Liver (tissue), 9 donors: ENCODE data around the gene PCGF2. TPM values are rescaled to one million over a fixed set of nuclear protein-coding genes. Genes with fewer than 3 reads are reported as not detected.

Experiments used
- DNase-seq: peaks from one replicate; pipeline ENCODE4 v3.0.0-alpha.2; 2017; ENCODE audit warnings: low spot score
- H3K27ac ChIP-seq, 2 donors: one replicate each; pipeline ENCODE4 v1.7.0; 2013; ENCODE audit warnings: inconsistent platforms in 2 of 2, low read length in 2 of 2, control low read depth in 1 of 2, low read depth in 1 of 2, mild to moderate bottlenecking in 1 of 2
- H3K27me3 ChIP-seq, 4 donors: one replicate each; pipeline versions ENCODE4 v1.6.1 to v1.7.0; 2013; ENCODE audit warnings: low read length in 3 of 4, inconsistent platforms in 1 of 4, mild to moderate bottlenecking in 1 of 4, moderate library complexity in 1 of 4; ENCODE audit not compliant: control insufficient read depth in 4 of 4, insufficient read depth in 4 of 4
- H3K36me3 ChIP-seq, 4 donors: one replicate each; pipeline versions ENCODE4 v1.6.1 to v1.7.0; 2013; ENCODE audit warnings: low read length in 3 of 4, mild to moderate bottlenecking in 3 of 4, low read depth in 1 of 4, moderate library complexity in 1 of 4; ENCODE audit not compliant: control insufficient read depth in 4 of 4, insufficient read depth in 3 of 4
- H3K4me1 ChIP-seq, 4 donors: one replicate each; pipeline versions ENCODE4 v1.6.1 to v1.7.0; 2013; ENCODE audit warnings: low read length in 3 of 4, mild to moderate bottlenecking in 3 of 4, moderate library complexity in 1 of 4; ENCODE audit not compliant: control insufficient read depth in 4 of 4, insufficient read depth in 4 of 4
- H3K4me3 ChIP-seq, 3 donors: one replicate each; pipeline versions ENCODE4 v1.6.1 to v1.7.0; 2013; ENCODE audit warnings: low read length in 3 of 3, control low read depth in 1 of 3, low read depth in 1 of 3, mild to moderate bottlenecking in 1 of 3
- H3K9ac ChIP-seq, 2 donors: one replicate each; pipeline ENCODE4 v1.7.0; 2013; ENCODE audit warnings: low read length in 2 of 2, mild to moderate bottlenecking in 2 of 2, moderate library complexity in 2 of 2, control low read depth in 1 of 2, low read depth in 1 of 2
- H3K9me3 ChIP-seq, 4 donors: one replicate each; pipeline versions ENCODE4 v1.6.1 to v1.7.0; 2013; ENCODE audit warnings: low read length in 3 of 4; ENCODE audit not compliant: control insufficient read depth in 4 of 4
- ATF3 ChIP-seq: IDR thresholded peaks from 2 replicates; pipeline ENCODE4 v1.6.1; 2016; ENCODE audit warnings: antibody characterized with exemption
- EGR1 ChIP-seq, 2 donors: IDR thresholded peaks; 2 replicates each; pipeline ENCODE4 v1.6.1; 2016 to 2018; ENCODE audit warnings: antibody characterized with exemption in 2 of 2, low read depth in 2 of 2
- FOXA1 ChIP-seq: IDR thresholded peaks from 2 replicates; pipeline ENCODE4 v1.6.1; 2016; ENCODE audit warnings: antibody characterized with exemption
- GABPA ChIP-seq, 2 donors: IDR thresholded peaks in 1 of 2; conservative IDR thresholded peaks in 1 of 2; 2 replicates each; pipeline ENCODE4 v1.6.1; 2016; ENCODE audit warnings: antibody characterized with exemption in 2 of 2, mild to moderate bottlenecking in 1 of 2, moderate library complexity in 1 of 2
- HNF4A ChIP-seq, 2 donors: conservative IDR thresholded peaks; 2 replicates each; pipeline ENCODE4 v1.6.1; 2016; ENCODE audit warnings: antibody characterized with exemption in 2 of 2, mild to moderate bottlenecking in 2 of 2
- HNF4G ChIP-seq: IDR thresholded peaks from 2 replicates; pipeline ENCODE4 v1.6.1; 2016; ENCODE audit warnings: antibody characterized with exemption
- NR2F2 ChIP-seq: IDR thresholded peaks from 2 replicates; pipeline ENCODE4 v1.6.1; 2016; ENCODE audit warnings: antibody characterized with exemption
- SP1 ChIP-seq: IDR thresholded peaks from 2 replicates; pipeline ENCODE4 v1.6.1; 2018; ENCODE audit warnings: antibody characterized with exemption, mild to moderate bottlenecking
- TAF1 ChIP-seq: conservative IDR thresholded peaks from 2 replicates; pipeline ENCODE4 v1.6.1; 2016; ENCODE audit warnings: antibody characterized with exemption, mild to moderate bottlenecking
- YY1 ChIP-seq: IDR thresholded peaks from 2 replicates; pipeline ENCODE4 v1.6.1; 2016; ENCODE audit warnings: antibody characterized with exemption, mild to moderate bottlenecking
- ZBTB33 ChIP-seq: IDR thresholded peaks from 2 replicates; pipeline ENCODE4 v1.6.1; 2016; ENCODE audit warnings: antibody characterized with exemption
- WGBS: extraction: QIAGEN DNeasy Blood & Tissue Kit; methylation state at CpG from one replicate; pipeline ENCODE4 v1.1.7; 2013; 5-methylcytosine and 5-hydroxymethylcytosine counted together
- polyA plus RNA-seq, 2 donors: library from polyadenylated mRNA; stranded (reverse) in 1 of 2; unstranded in 1 of 2; fragments of 200-250 nt in 1 of 2; fragments of >200 nt in 1 of 2; fragmentation: Nextera tagmentation in 1 of 2; extraction: Ambion mirVana in 1 of 2; gene quantifications; one replicate each; pipeline versions ENCODE4 v1.2.1 to v1.2.3, GENCODE V29; 2013 to 2015
- total RNA-seq, 2 donors: library from RNA; depleted of rRNA; stranded (reverse); fragments of >200 nt; gene quantifications; one replicate each; pipeline ENCODE4 v1.2.3, GENCODE V29; 2014
- TF ChIP-seq, protein P1 (sequence below): IDR thresholded peaks from 2 replicates; pipeline ENCODE4 v1.6.1; 2016; ENCODE audit warnings: antibody characterized with exemption
- TF ChIP-seq, protein P2 (sequence below): fragments of 150-350 bp; IDR thresholded peaks from 2 replicates; pipeline ENCODE4 v1.5.1; 2017; ENCODE audit warnings: improper control_type of control experiment, low read depth, low read length; ENCODE audit not compliant: missing input control
- donor health status: healthy.
- donor health status: healthy.
- donor health status: healthy.
- donor health status: healthy.
- donor health status: healthy.

Gene PCGF2
- total and polyA plus RNA-seq, 4 donors = 1.2 to 3.2 (median 1.8) TPM

DNA sequence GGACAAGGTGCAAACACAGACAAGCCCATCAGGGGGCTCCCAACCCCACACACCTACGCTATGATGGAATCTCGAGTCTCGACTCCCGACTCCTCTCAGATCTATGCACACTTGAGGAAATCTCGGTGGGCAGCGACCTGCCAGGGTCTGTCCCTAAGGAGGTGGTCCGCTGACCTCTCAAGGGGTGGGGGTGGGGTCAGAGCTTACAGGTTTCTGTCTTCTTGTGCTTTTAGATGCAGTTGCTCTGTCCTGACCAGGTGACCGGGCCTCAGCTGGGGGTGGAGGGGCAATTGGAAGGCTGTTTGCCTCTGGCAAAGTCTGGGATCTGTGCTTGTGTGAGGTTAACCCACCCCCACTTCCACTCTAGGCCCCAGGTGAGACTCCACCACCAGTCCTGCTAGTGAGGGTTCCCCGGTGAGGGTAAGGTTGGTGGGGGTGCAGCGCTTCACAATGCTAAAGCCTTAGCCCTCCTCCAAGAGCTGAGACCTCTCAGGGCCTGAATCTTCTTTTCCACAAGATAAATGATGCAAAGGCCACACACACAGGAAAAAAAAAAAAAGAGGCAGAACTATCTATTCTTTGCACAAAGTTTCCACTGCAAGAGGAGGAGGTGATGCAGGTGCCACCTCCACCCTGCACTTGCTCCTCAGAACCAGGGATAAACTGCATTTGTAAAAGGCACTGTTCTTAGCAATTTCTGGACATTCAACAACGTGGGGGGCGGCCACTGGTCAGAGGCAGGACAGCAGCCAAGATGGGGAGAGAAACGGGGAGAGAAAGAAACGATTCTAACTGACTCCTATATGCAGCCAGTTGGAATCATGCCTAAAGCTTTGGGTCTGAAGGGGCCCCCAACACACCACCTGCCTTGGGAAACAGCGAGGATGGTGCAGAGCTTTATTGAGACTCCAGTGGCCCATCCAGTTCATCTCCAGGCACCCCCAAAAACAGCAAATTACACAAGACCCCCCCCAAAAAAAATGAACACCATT is 13.9 kb downstream of the PCGF2 start:
- Histone ChIP-seq H3K9me3 (no peaks in the 10 kb centered on the region), H3K27ac (no peak overlapping the region), H3K36me3 (peaks cover 0 to 2% (median under 1%) of the 10 kb centered on the region in 4 donors), H3K27me3 (no peaks in the 10 kb centered on the region), H3K9ac (no peak overlapping the region), H3K4me1 (peaks cover 13 to 39% (median 25%) of the 10 kb centered on the region in 4 donors), H3K4me3 (no peak overlapping the region)
- TF ChIP-seq YY1 (no peak), ATF3 (no peak), NR2F2 (no peak), GABPA (IDR thresholded peaks at IDR 0.05 in 1 of 2, conservative IDR thresholded peaks at IDR 0.05 in 1 of 2) (no peak), SP1 (no peak), FOXA1 (no peak), HNF4G (no peak), TAF1 (no peak), ZBTB33 (no peak), EGR1 (IDR thresholded peaks at IDR 0.05; ENCODE audit: low read depth in 2 of 2) (no peak)
- TF ChIP-seq, protein P1, sequence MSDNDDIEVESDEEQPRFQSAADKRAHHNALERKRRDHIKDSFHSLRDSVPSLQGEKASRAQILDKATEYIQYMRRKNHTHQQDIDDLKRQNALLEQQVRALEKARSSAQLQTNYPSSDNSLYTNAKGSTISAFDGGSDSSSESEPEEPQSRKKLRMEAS = no peak
- WGBS = 75% methylated on average over 15 of the region's 15 CpGs
- no peak for DNase-seq

DNA sequence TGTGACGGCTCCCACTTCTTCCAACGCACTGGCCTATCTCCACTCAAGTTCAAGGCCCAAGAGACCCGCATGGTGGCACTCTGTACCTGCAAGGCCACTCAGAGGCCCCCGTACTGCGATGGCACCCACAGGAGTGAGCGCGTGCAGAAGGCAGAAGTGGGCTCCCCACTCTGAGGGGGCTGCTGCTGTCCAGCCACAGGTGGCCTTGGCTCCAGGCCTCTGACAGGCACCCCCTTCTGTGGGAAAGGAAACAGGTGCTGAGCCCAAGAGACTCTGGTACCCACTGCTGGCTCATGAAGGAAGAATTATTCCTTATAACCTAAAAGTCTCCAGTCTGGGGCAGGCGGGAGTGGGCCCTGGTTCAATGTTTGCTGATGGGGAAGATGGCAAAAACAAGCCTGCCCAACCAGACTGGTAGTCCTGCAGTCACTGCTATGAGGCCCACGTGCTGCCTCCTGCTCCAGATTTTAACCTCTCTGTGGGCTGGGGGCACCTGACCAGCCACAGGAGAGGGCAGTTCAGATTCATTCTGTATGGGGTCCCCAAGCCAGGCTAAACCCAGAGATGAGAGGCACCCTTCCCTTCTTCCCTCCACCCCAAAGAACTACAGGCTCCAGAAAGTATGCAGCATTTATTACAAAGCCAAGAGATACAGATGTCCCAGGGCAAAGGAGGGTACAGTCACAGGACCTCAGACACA is 14.7 kb downstream of the PCGF2 start:
- 75% methylated on average over 9 of the region's 9 CpGs for WGBS
- peaks cover 0 to 2% (median under 1%) of the 10 kb centered on the region in 4 donors for H3K36me3 ChIP-seq
- H3K9ac ChIP-seq = no peak overlapping the region
- peak overlapping the region in 1 of 2 donors; percentile 19 for H3K27ac ChIP-seq
- DNase-seq = no peak
- H3K27me3 ChIP-seq = no peaks in the 10 kb centered on the region
- H3K4me1 ChIP-seq = peaks cover 17 to 44% (median 30%) of the 10 kb centered on the region in 4 donors
- H3K9me3 ChIP-seq = no peaks in the 10 kb centered on the region
- TF ChIP-seq HNF4A (conservative IDR thresholded peaks at IDR 0.05) = peak in 1 of 2 donors; percentile 8
- TF ChIP-seq, protein P2, sequence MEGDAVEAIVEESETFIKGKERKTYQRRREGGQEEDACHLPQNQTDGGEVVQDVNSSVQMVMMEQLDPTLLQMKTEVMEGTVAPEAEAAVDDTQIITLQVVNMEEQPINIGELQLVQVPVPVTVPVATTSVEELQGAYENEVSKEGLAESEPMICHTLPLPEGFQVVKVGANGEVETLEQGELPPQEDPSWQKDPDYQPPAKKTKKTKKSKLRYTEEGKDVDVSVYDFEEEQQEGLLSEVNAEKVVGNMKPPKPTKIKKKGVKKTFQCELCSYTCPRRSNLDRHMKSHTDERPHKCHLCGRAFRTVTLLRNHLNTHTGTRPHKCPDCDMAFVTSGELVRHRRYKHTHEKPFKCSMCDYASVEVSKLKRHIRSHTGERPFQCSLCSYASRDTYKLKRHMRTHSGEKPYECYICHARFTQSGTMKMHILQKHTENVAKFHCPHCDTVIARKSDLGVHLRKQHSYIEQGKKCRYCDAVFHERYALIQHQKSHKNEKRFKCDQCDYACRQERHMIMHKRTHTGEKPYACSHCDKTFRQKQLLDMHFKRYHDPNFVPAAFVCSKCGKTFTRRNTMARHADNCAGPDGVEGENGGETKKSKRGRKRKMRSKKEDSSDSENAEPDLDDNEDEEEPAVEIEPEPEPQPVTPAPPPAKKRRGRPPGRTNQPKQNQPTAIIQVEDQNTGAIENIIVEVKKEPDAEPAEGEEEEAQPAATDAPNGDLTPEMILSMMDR = no peak
- H3K4me3 ChIP-seq = no peak overlapping the region
